Suppressor macrophage (primary cell): Measurements from ENCODE around the gene IGF2R.
"Not testable (repeated sequence)": the region's sequence is repeated elsewhere in the genome, so short reads cannot be mapped to it uniquely, and the experiment has no call there.

Experiments used
- DNase-seq, 4 experiments: peaks; one replicate each; pipeline ENCODE4 v3.0.0-alpha.2; 2020 to 2022

IGF2R gene

DNA sequence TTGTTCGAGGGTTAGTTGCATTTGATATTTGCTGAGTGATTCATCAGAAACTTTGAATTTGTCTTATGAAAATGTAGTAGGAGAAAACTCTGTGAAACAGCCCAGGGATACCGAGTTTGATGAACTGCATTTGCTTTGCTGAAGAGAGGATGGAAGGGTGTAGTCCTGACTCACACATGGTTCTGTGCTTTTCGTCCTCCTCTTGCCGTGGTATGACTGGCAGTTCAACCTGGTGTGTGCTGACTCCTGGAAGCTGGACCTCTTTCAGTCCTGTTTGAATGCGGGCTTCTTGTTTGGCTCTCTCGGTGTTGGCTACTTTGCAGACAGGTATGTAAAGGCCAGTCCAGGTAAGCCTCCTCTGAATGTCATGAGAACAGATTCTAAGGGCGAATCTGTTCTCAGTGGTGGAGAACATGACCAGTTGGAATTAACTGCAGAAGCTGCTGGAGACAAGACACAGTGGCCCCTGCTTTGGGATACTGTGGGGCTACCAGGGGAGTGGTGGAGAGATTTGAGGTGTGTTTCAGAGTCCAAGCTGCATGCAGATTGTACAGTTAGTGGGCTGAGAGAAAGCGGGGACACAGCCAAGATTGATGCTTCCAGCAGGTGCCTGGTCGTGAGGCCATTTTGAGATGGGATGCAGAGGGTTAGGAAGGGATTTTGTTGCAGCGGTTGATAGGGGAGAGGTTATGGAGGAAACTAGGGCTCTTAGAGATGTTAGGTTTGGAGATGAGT is 161.2 kb downstream of the IGF2R start:
- DNase-seq = no peak

DNA sequence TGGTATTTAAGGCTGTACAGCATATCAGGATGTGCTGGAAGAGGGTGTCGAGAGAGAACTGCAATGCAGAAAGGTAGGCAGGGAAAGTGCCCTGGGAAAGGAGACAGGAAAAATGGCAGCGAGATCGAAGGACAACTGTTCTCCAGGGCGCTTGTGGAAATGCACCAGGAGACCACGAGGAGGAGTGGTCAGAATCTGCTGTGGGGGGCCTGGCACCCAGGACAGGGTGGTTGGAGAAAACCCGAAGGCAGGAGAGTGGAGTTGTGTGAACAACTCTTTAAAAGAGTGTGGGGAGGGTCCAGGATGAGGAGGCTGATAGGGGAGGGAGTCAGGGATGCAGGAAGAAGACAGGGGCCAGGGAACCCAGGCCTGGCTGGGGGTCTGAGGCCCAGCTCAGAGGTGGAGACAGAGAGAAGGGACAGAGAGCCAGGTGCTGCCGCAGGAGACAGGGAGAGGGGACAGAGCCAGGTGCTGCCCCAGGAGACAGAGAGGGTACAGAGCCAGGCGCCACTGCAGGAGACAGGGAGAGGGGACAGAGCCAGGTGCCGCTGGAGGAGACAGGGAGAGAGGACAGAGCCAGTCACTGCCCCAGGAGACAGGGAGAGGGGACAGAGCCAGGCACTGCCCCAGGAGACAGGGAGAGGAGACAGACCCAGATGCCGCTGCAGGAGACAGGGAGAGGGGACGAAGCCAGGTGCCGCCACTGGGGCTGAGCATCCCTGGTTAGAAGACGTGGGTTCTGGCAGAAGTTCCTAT is 162.0 kb downstream of the IGF2R start:
- DNase-seq = no peak

DNA sequence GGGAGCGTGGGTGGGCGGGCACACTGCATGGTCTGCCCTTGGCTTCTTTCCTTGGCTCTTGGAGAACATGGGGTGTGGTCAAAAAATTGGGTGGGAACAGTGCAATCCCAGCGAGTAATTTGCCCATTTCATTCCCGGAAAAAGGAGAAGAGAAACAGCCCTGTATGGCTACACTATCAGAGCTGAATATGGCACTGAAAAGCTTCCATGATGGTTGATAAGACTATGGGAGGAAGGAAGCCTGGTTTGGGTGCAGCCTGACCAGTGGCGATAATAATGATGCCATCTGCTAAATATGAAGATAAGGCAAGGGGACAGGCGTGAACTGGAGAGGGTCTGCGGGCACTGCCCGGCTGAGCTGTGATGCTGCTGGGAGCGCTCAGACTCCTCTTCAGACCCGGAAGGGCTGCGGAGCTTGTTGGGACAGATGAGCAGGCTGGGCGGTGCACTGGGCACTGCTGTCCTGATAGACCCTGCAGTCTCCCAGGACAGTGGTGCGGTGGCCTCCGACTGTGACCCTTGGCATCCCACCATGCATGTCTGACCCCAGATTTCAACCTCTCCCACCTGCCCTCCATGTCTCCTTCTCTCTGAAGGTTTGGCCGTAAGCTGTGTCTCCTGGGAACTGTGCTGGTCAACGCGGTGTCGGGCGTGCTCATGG is 162.9 kb downstream of the IGF2R start:
- DNase-seq = no peak

DNA sequence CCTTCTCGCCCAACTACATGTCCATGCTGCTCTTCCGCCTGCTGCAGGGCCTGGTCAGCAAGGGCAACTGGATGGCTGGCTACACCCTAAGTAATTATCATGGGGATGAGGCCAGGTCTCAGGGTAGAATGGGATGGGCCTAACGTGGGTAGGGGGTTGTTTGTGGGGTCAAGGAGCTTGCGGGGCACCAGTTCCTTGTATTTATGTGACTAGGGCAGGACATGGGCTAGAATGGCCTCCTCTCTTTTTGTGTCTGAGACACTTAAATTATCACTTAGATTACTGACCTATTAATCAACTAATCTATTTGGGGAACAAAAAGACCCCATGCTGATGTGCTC is 163.4 kb downstream of the IGF2R start:
- no peak for DNase-seq

DNA sequence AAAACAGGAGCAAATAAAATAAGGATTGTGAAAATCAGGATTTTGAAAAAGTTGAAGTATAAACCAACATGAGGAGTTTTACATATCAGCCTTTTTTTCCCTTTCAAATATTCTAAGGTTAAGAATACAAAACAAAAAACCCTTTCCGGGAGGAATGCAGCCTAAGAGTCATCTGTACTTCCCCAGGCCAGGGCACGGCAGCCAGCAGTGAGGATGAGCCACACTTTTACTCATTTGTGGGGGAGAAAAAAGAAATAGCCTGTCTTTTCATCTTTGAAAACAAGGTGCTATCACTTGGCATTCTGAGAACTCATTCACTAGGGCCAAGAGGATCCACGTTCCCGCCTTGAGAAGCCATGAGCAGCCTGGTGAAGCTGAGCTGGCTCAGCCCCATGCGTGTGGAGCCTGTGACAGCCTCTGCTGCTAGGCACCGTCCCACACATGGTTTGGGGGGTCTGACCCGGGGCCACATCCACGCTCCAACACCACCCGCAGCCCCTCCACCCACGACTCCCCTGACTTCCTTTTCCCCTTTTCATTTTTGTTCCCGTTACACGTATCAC is 164.0 kb downstream of the IGF2R start:
- no peak for DNase-seq

DNA sequence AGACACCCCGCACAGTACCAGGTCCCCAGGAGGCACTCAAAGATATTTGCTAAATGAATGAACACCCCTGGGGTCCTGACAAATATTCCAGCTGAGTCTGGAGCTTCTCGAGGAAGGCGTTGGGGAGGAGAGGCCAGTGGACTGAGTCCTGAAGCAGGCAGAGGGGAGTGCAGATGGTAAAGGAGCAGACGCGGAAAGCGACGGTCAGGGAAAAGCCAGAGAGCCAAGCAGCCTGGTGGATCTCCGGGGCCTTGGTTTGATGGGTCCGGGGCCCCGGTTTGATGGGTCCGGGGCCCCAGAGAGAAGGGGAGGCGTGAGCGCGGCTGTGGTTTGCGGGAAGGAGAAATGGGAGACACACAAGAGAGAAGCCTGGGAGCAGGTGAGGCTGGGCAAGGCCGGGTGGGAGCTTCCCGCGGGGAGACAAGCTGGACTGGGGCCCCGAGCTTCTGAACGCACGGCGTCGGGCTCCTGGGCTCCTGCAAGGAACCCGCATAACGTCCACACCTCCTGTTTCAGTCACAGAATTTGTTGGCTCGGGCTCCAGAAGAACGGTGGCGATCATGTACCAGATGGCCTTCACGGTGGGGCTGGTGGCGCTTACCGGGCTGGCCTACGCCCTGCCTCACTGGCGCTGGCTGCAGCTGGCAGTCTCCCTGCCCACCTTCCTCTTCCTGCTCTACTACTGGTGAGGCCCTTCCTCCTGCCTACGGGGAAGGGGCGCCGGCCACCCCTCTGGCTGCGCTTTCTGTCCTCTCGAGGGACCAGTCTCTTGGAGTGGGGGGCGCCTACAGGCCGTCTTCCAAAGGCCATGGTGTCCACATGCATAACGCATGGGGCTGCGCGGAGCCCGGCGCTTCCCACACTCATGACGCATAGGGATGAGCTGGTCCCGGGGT is 164.8 kb downstream of the IGF2R start:
- DNase-seq = no peak

DNA sequence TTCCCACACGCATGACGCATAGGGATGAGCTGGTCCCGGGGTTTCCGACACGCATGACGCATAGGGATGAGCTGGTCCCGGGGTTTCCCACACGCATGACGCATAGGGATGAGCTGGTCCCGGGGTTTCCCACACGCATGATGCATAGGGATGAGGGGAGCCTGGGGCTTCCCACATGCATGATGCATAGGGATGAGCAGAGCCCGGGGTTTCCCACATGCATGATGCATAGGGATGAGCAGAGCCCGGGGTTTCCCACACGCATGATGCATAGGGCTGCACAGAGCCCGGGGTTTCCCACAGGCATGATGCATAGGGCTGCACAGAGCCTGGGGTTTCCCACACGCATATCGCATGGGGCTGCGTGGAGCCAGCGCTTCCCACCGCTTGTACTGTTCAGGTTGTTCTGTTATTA is 165.5 kb downstream of the IGF2R start:
- DNase-seq = not testable (repeated sequence)

DNA sequence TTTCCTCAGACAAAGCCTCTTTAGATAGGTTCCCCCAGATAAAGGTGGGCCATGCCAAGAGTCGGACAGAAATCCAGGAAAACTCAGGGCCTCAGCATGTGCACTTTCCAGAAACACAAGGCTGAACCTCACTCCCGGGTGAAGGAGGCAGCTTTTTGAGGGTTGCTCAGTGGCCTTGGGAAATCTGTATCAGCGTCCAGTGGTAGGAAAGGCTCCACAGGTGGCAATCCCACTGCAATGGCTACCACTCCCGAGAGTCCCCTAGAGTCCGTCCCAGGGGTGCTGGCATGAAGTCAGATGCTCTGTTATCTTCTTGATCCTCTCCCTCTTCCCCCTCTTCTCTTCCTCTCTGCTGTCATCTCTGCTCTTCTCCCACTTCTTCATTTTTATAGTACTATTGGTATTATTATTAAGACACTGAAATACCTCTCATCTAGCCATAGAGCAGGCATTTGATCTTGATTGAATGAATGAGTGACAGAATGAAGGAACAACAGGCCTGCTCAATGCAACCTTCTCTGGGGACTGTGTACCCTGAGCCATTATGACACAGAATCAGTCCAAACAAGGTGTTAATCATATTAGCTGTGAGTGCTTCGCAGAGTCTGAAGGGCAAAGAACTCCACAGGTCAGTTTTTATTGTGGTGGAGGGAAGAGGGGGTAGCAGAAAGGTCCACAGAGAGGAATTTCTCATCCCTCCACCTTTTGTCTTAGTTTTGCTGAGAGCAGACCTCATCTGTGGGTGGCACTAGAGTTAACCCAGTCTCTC is 166.1 kb downstream of the IGF2R start:
- DNase-seq = no peak

DNA sequence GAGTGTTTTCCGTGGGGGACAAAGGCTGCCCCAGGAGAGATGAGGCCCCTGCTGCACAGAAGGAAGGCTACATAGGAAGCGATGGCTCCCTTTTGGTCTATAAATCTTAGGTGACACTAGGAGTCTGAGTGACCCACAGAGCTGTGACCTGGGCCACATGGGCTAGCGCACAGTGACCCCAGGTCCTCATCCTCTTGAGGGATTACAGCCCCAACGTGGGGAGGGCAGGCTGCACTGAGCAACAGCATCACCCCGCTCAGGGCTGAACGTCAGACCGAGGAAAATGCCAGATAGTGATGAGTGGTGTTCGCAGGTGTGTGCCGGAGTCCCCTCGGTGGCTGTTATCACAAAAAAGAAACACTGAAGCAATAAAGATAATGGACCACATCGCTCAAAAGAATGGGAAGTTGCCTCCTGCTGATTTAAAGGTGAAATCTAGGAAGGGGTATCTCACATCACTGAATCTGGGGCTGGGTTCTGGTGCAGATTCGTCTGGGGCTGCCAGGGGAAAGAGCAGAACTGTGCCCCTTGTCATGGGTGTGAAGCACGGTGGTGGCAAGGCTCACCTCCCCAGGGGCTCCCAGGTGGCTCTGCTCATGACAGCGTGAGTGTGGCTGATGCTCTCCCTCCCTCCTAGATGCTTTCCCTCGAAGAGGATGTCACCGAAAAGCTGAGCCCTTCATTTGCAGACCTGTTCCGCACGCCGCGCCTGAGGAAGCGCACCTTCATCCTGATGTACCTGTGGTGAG is 167.2 kb downstream of the IGF2R start:
- DNase-seq = no peak

DNA sequence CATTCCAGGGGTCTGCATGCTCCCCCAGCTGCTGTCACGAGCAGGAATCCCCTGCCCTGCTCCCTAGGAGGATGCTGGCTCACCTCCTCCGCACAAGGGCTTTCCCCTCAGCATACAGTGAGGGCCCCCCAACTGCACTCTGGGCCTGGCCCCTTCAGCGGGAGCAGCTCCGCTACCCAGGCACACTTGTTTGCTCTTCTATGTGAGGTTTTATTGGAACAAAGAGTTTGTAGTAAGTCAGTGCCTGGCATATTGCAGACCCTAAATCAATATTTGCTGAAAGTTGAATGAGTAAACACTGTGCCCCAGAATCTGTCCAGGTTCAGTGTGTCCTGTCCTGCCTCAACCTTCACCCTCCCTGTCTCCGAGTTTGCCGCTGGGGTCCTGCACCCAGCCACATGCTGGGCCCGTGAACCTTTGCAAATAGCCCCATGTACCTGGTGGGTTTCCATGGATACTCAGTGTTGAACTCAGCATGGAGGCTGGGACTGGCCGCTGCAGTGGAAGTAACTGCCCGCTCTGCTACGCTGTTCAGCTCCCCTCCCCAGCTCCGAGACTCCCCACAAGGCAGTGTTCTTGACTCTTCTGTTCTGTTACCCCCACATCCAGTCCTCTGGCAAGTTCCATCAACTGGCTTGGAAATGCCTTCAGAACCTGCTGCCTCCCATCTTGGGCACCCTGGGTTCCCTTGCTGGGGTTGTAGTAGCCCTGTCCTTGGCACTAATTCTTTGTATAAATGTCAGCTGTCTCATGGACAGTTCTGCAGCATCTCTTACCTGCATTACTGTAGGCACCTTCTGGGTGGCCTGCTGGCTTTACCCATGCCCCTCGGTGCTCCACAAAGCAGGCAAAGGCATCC is 168.5 kb downstream of the IGF2R start:
- no peak for DNase-seq

DNA sequence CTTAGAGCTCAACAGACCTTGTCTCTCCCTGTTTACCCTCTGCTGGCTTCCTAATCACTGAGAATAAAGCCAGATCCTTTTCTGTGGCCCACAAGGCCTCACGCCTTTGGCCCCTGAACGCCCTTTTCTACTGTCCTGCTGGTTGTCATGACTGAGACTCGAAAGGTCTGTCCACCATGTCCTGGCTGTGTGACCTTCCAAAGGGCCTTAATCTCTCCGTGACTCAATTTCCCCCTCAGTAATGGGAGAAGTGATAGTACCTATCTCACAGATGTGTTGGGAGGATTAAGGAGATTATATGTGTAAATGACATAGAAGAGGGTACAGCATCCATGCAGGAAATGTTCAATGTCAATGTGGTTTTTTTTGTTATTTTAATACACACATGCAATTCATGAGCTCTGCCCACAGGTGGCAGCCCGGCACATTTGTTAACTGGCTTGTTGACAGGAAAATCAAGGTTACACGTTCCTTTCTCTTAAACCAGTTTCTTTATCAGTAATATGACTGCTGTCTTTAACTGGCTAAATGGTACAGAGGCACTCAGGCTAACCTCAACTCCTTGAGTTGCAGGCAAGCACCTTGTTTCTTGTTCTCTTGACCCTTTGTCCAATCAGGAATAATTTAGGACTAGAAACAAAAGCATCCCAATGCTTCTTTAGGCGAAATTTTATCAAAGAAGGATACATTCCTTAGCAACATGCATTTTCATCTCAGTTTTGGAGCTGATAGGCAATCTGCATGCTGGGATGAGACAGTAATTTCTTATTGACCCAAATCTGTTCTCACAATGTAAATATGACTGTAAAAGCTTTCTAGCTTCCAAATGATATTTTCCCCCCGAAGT is 169.3 kb downstream of the IGF2R start:
- DNase-seq = peak; percentile 41 to 53 (median 48)

DNA sequence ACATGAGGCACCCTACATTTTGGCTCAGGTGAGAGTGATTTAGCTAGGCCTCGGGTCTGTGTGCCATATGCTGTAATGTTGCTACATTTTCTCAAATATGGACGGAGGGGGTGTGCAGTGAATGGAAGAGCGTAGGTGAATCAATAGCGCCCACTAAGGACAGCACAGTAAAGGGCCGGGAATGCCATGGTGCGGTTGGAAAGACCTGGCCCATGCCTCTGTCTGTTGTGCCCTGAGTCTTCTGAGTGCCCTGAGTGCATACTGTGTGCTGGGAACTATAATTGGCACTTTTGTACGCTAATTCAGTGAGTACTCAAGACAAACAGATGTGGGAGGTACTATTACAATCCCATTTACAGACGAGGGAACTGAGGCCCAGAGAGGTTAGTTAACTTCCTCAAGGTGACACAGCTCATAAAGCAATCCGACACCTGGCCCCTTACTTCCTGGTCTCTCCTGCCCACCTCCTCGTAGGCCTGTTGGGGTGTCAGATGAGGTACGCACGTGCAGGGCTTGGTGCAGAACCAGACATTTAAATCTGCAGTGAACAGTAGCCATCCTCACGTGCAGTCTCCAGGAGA is 170.0 kb downstream of the IGF2R start:
- no peak for DNase-seq

DNA sequence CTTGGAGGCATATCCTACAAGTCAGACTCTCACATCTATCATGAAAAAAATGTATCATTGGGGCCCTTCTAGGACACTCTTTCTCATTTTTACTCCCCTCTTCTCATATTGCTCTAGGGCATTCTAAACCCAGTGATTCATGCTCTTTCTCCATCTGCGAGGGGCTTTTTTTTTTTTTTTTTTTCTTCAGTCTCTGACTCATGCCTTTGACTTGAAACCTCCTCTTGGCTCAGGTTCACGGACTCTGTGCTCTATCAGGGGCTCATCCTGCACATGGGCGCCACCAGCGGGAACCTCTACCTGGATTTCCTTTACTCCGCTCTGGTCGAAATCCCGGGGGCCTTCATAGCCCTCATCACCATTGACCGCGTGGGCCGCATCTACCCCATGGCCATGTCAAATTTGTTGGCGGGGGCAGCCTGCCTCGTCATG is 170.6 kb downstream of the IGF2R start:
- DNase-seq = no peak

DNA sequence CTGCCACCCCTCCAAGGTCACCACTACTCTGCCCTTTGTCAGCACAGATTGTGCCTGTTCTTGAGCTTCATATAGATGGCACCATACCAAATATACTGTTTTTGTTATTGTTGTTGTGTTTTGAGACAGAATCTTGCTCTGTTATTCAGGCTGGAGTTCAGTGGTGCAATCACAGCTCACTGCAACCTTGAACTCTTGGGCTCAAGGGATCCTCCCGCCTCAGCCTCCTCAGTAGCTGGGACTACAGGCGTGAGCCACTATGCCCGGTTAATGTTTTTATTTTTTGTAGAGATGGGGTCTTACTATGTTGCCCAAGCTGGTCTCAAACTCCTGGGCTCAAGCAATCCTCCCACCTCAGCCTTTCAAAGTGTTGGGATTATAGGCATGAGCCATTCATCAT is 171.6 kb downstream of the IGF2R start:
- DNase-seq = not testable (repeated sequence)

DNA sequence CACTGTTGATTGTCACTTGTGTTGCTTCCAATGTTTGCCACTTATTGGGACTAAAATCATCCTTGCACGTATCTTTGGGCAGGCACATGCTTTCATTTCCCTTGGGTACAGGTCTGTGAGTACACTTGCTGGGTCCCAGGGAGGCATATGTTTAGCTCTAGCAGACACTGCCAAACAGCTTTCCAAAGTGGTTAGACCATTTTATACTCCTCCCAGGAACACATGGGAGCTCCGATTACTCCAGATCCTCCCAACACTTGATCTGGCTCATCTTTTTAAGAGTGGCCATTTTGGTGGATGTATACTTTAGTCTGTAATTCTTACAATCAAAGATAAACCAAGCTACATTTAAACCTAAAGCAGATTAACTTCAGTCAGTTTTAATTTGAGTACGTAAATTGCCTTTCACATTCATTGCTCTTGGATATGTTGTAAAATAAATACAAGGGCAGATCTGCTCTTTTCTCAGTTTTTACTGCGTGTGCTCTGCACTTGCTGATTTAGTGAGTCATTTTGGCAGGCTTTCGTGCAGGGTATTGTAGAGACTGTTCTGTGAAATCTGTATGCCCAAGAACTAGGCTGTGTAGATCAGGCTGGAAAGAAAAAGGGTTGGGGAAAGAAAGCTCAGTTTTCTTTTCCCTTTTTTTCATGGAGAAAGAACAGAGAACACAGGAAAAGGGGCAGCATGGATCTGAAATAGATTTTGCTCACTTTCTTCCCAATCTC is 172.3 kb downstream of the IGF2R start:
- DNase-seq = no peak

DNA sequence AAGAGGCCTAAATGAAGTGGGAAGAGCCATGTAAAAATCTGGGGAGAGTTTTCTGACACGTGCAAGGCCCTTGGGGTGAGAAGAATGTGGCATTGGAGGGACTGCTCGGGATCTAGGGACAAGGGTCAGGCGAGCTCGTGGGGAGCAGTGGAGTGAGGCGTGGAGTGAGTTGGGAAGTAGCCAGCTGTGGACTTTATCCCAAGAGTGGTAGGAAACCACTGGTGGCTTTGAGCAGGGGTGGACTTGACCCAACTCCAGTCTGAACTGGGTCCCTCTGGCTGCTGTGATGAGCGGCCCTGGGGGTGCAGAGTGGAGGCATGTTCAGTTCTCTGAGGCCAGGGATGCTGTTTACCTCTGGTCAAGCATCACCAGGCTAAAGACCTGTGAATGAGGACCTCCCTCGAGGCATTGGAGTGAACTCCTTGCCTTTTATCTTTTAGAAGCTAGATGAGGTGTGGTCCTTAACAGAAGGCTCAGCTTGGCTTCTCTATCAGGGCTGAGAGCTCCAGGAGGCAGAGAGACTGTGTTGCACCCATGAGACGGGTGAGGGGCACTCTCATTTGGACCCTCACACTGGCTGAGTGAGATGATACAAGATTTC is 173.3 kb downstream of the IGF2R start:
- no peak for DNase-seq

DNA sequence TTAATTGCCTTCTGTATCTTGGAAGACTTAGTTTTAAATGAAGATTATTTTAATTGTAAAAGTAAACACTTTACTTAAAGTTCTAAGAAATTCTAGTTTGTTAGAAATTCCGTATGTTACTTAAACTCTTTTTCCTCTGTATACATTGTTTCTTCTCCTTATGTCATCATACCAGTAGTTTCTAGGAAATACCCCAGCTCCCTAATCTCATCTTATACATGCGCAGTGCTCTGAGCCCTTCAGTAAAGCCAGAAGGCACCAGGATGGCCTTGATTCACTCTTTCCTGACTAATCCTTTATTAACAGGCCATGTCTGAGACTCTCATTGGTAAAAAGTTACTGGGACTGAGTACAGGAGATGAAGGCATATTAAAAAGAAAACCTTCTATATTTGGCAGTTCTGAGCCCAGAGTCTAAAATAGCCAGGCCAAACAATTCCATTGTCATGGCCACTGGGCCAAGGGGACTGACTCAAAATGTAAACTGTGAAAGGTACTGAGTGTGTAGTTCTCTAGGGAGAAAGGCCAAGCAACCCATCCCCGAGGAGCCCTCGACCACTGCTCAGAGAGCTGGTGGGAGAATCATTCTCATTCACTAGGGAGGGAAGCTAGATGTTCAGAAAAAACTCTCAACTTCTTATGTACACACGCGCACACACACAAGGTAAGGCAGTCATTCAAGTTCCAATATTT is 177.7 kb downstream of the IGF2R start:
- no peak for DNase-seq
